ENCODE data around the gene ASPRV1. TPM values are rescaled to one million over a fixed set of nuclear protein-coding genes. Genes with fewer than 3 reads are reported as not detected.

Gene ASPRV1
- total and polyA plus RNA-seq, 10 of the 15 experiments (the other 5 are each of a cell fraction or from before 2014, with no cell fraction given): 0.11 to 1.1 (median 0.33) TPM

GRCh38 chr2:70007151-70007550, 45.7 kb upstream of the ASPRV1 start:
- Histone ChIP-seq H3K9me3 (replicated peaks; ENCODE audit: control insufficient read depth, insufficient read depth, low read length) (no peaks in the 10 kb centered on the region), H2AFZ (ENCODE audit: control insufficient read depth, low read depth, low read length) (no peak overlapping the region), H3K27me3 (replicated peaks in 1 of 2; ENCODE audit: control insufficient read depth in 2 of 2, insufficient read depth in 2 of 2, low read length in 1 of 2) (no peaks in the 10 kb centered on the region), H3K36me3 (ENCODE audit: control insufficient read depth in 2 of 2, insufficient read depth in 2 of 2, low read length in 1 of 2) (no peaks in the 10 kb centered on the region), H4K20me1 (ENCODE audit: control insufficient read depth, insufficient read depth) (no peaks in the 10 kb centered on the region), H3K27ac (ENCODE audit: control insufficient read depth, insufficient read depth) (no peak overlapping the region), H3K79me2 (ENCODE audit: control insufficient read depth, insufficient read depth, low read length) (no peaks in the 10 kb centered on the region), H3K9ac (ENCODE audit: control insufficient read depth, insufficient read depth, low read length) (no peak overlapping the region), H3K4me3 (no peak overlapping the region), H3K4me1 (ENCODE audit: control insufficient read depth, insufficient read depth, low read length) (peaks cover 14% of the 10 kb centered on the region), H3K4me2 (ENCODE audit: control insufficient read depth, insufficient read depth) (no peak overlapping the region)
- intact Hi-C loops (cut with micrococcal nuclease; ENCODE audit: unreplicated experiment): no loop called here
- 94% methylated on average over 13 of the region's 13 CpGs for WGBS (ENCODE audit: insufficient coverage, insufficient replicate concordance, low lambda C conversion rate, missing lambda C conversion rate)
- FAIRE-seq: no peak
- CTCF ChIA-PET: no interaction called here
- POLR2A ChIA-PET: no interaction called here
- RAD21 ChIA-PET (ENCODE audit: unreplicated experiment): no interaction called here
- no TSS peak for BruUV-seq (replicated peaks)
- DNase-seq (ENCODE audit: low read depth, low spot score): no peak
- TF ChIP-seq POLR2A (IDR thresholded peaks at IDR 0.05; ENCODE audit: low read depth, low read length) (no peak), RELB (IDR thresholded peaks at IDR 0.05; ENCODE audit: low read depth) (no peak), MEF2B (IDR thresholded peaks at IDR 0.05; ENCODE audit: partially characterized antibody, poor library complexity, severe bottlenecking) (no peak)
- SMC1A ChIA-PET (ENCODE audit: uncharacterized antibody, unreplicated experiment): no interaction called here
- no peak for ATAC-seq
- in situ Hi-C loops (cut with MboI): no loop called here

GRCh38 chr2:70006447-70006784, 45.0 kb upstream of the ASPRV1 start:
- no TSS peak for BruUV-seq (replicated peaks)
- RAD21 ChIA-PET (ENCODE audit: unreplicated experiment): no interaction called here
- H2AFZ ChIP-seq (ENCODE audit: control insufficient read depth, low read depth, low read length): no peak overlapping the region
- SMC1A ChIA-PET (ENCODE audit: uncharacterized antibody, unreplicated experiment): no interaction called here
- no peaks in the 10 kb centered on the region for H3K27me3 ChIP-seq (replicated peaks in 1 of 2; ENCODE audit: control insufficient read depth in 2 of 2, insufficient read depth in 2 of 2, low read length in 1 of 2)
- H3K4me2 ChIP-seq (ENCODE audit: control insufficient read depth, insufficient read depth): no peak overlapping the region
- intact Hi-C loops (cut with micrococcal nuclease; ENCODE audit: unreplicated experiment): no loop called here
- H3K9me3 ChIP-seq (replicated peaks; ENCODE audit: control insufficient read depth, insufficient read depth, low read length): no peaks in the 10 kb centered on the region
- no peaks in the 10 kb centered on the region for H3K79me2 ChIP-seq (ENCODE audit: control insufficient read depth, insufficient read depth, low read length)
- no peaks in the 10 kb centered on the region for H3K36me3 ChIP-seq (ENCODE audit: control insufficient read depth in 2 of 2, insufficient read depth in 2 of 2, low read length in 1 of 2)
- in situ Hi-C loops (cut with MboI): no loop called here
- peaks cover 14% of the 10 kb centered on the region for H3K4me1 ChIP-seq (ENCODE audit: control insufficient read depth, insufficient read depth, low read length)
- DNase-seq (ENCODE audit: low read depth, low spot score) (no peak), ATAC-seq (no peak), FAIRE-seq (no peak)
- CTCF ChIA-PET: no interaction called here
- POLR2A ChIA-PET: no interaction called here
- TF ChIP-seq RFX5 (IDR thresholded peaks at IDR 0.05; ENCODE audit: low read depth, low read length) (no peak), PAX8 (IDR thresholded peaks at IDR 0.05) (no peak), HCFC1 (IDR thresholded peaks at IDR 0.05; ENCODE audit: low read length) (no peak), IKZF1 (conservative IDR thresholded peaks at IDR 0.05) (no peak), RCOR1 (conservative IDR thresholded peaks at IDR 0.05; ENCODE audit: low read depth, low read length) (no peak), MEF2A (IDR thresholded peaks at IDR 0.05; ENCODE audit: insufficient read depth, low read depth, low read length) (no peak), ZNF384 (IDR thresholded peaks at IDR 0.05; ENCODE audit: borderline replicate concordance, low read depth, low read length) (no peak), EED (IDR thresholded peaks at IDR 0.05; ENCODE audit: low read depth) (no peak), SRF (IDR thresholded peaks at IDR 0.05; ENCODE audit: low read depth in 2 of 2, low read length in 2 of 2) (no peak), NFIC (IDR thresholded peaks at IDR 0.05; ENCODE audit: low read depth, low read length) (no peak), SMC3 (IDR thresholded peaks at IDR 0.05; ENCODE audit: borderline replicate concordance, low read length) (no peak), FOXM1 (IDR thresholded peaks at IDR 0.05; ENCODE audit: low read depth, low read length) (no peak), EGR1 (IDR thresholded peaks at IDR 0.05; ENCODE audit: borderline replicate concordance in 1 of 2, low read depth in 2 of 2, low read length in 2 of 2) (no peak), NRF1 (conservative IDR thresholded peaks at IDR 0.05; ENCODE audit: low read depth, low read length) (no peak), CREM (IDR thresholded peaks at IDR 0.05; ENCODE audit: low read depth) (no peak), MEF2B (IDR thresholded peaks at IDR 0.05; ENCODE audit: partially characterized antibody, poor library complexity, severe bottlenecking) (no peak), SP1 (IDR thresholded peaks at IDR 0.05; ENCODE audit: low read depth, low read length) (no peak), HDGF (IDR thresholded peaks at IDR 0.05) (no peak)
- WGBS (ENCODE audit: insufficient coverage, insufficient replicate concordance, low lambda C conversion rate, missing lambda C conversion rate): 50% methylated on average over 1 of the region's 1 CpG
- H4K20me1 ChIP-seq (ENCODE audit: control insufficient read depth, insufficient read depth): no peaks in the 10 kb centered on the region
- no peak overlapping the region for H3K27ac ChIP-seq (ENCODE audit: control insufficient read depth, insufficient read depth)
- no peak overlapping the region for H3K4me3 ChIP-seq
- no peak overlapping the region for H3K9ac ChIP-seq (ENCODE audit: control insufficient read depth, insufficient read depth, low read length)
